ENCODE measurements around the gene STX7. TPM values are rescaled to one million over a fixed set of nuclear protein-coding genes. Genes with fewer than 3 reads are reported as not detected.

Gene STX7
- total RNA-seq, 4 donors from 2014 or later, result 43.2 to 81.4 (median 49.9) TPM

DNA sequence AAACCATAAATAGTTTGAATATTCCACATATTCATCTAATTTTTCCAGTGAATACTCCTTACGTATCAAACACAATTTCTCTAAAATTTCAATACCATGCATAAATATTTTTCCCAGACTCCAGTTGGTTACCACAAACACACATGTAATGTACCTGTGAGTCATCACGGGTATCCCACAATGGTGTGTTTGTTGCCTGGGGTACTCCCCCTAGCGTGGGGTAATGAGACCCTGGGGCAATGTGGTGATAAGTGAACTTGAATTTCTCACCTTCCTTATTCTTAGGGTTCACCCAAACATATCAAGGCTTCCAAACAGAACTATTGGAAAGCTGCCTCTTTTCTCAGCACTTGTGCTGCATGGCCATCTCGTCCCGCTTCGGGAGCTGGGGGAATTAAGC lies 51.0 kb downstream of the STX7 start:
- H3K36me3 ChIP-seq, result peaks cover 41 to 95% (median 65%) of the 10 kb centered on the region in 4 donors
- intact Hi-C loops (cut with DNase I), result no loop called here
- peaks cover 3 to 7% (median 6%) of the 10 kb centered on the region in 4 donors for H3K4me1 ChIP-seq
- H3K4me3 ChIP-seq, result no peak overlapping the region
- WGBS, result 97% methylated on average over 6 of the region's 6 CpGs
- H3K9me3 ChIP-seq, result no peaks in the 10 kb centered on the region
- H3K27me3 ChIP-seq, result no peaks in the 10 kb centered on the region
- H3K27ac ChIP-seq (replicated peaks in 1 of 4), result no peak overlapping the region
- no peak for TF ChIP-seq POLR2AphosphoS5 (IDR thresholded peaks at IDR 0.05)
- no peak for TF ChIP-seq EP300 (IDR thresholded peaks at IDR 0.05)
- TF ChIP-seq POLR2A (IDR thresholded peaks at IDR 0.05; ENCODE audit: low read depth), result no peak
- no peak for TF ChIP-seq CTCF (IDR thresholded peaks at IDR 0.05)
- DNase-seq (ENCODE audit: extremely low spot score), result no peak

GRCh38 chr6:132459605-132459952 lies 53.3 kb downstream of the STX7 start:
- WGBS, result 95% methylated on average over 3 of the region's 3 CpGs
- peaks cover 41 to 95% (median 64%) of the 10 kb centered on the region in 4 donors for H3K36me3 ChIP-seq
- H3K4me1 ChIP-seq, result no peaks in the 10 kb centered on the region

GRCh38 chr6:132458887-132459604 lies 53.9 kb downstream of the STX7 start:
- H3K4me3 ChIP-seq, result no peak overlapping the region
- DNase-seq (ENCODE audit: extremely low spot score), result no peak
- no peak for TF ChIP-seq CTCF (IDR thresholded peaks at IDR 0.05)
- TF ChIP-seq EP300 (IDR thresholded peaks at IDR 0.05), result no peak
- TF ChIP-seq POLR2A (IDR thresholded peaks at IDR 0.05; ENCODE audit: low read depth), result no peak
- no peaks in the 10 kb centered on the region for H3K4me1 ChIP-seq
- no peaks in the 10 kb centered on the region for H3K9me3 ChIP-seq
- peaks cover 41 to 90% (median 63%) of the 10 kb centered on the region in 4 donors for H3K36me3 ChIP-seq
- intact Hi-C loops (cut with DNase I), result no loop called here
- H3K27me3 ChIP-seq, result no peaks in the 10 kb centered on the region
- no peak overlapping the region for H3K27ac ChIP-seq (replicated peaks in 1 of 4)
- WGBS, result 95% methylated on average over 6 of the region's 6 CpGs

More at GRCh38 chr6:132459605-132459952, 53.3 kb downstream of the STX7 start:
- Histone ChIP-seq H3K27ac (replicated peaks in 1 of 4) (no peak overlapping the region), H3K27me3 (no peaks in the 10 kb centered on the region), H3K4me3 (no peak overlapping the region), H3K9me3 (no peaks in the 10 kb centered on the region)
- TF ChIP-seq POLR2AphosphoS5 (IDR thresholded peaks at IDR 0.05), result no peak
- no peak for TF ChIP-seq CTCF (IDR thresholded peaks at IDR 0.05)
- TF ChIP-seq EP300 (IDR thresholded peaks at IDR 0.05), result no peak
- no peak for TF ChIP-seq POLR2A (IDR thresholded peaks at IDR 0.05; ENCODE audit: low read depth)
- no peak for DNase-seq (ENCODE audit: extremely low spot score)
- intact Hi-C loops (cut with DNase I), result no loop called here

GRCh38 chr6:132456700-132457143 lies 56.2 kb downstream of the STX7 start:
- H3K4me3 ChIP-seq, result no peak overlapping the region
- H3K36me3 ChIP-seq, result peaks cover 19 to 68% (median 41%) of the 10 kb centered on the region in 4 donors

More at GRCh38 chr6:132456700-132457143, 56.2 kb downstream of the STX7 start:
- Histone ChIP-seq H3K9me3 (no peaks in the 10 kb centered on the region), H3K27ac (replicated peaks in 1 of 4) (no peak overlapping the region), H3K27me3 (no peaks in the 10 kb centered on the region), H3K4me1 (no peaks in the 10 kb centered on the region)
- no peak for TF ChIP-seq POLR2A (IDR thresholded peaks at IDR 0.05; ENCODE audit: low read depth)
- peak in 1 of 3 experiments; percentile 12 for TF ChIP-seq CTCF (IDR thresholded peaks at IDR 0.05)
- no peak for DNase-seq (ENCODE audit: extremely low spot score)
- WGBS, result 64% methylated on average over 4 of the region's 4 CpGs
- intact Hi-C loops (cut with DNase I), result no loop called here

Measured in esophagus muscularis mucosa (tissue), 4 donors.